ENCODE data around the gene NTM. TPM values are rescaled to one million over a fixed set of nuclear protein-coding genes. Genes with fewer than 3 reads are reported as not detected.

NTM gene
- total RNA-seq, 1 experiment from 2014 or later, result not detected

DNA sequence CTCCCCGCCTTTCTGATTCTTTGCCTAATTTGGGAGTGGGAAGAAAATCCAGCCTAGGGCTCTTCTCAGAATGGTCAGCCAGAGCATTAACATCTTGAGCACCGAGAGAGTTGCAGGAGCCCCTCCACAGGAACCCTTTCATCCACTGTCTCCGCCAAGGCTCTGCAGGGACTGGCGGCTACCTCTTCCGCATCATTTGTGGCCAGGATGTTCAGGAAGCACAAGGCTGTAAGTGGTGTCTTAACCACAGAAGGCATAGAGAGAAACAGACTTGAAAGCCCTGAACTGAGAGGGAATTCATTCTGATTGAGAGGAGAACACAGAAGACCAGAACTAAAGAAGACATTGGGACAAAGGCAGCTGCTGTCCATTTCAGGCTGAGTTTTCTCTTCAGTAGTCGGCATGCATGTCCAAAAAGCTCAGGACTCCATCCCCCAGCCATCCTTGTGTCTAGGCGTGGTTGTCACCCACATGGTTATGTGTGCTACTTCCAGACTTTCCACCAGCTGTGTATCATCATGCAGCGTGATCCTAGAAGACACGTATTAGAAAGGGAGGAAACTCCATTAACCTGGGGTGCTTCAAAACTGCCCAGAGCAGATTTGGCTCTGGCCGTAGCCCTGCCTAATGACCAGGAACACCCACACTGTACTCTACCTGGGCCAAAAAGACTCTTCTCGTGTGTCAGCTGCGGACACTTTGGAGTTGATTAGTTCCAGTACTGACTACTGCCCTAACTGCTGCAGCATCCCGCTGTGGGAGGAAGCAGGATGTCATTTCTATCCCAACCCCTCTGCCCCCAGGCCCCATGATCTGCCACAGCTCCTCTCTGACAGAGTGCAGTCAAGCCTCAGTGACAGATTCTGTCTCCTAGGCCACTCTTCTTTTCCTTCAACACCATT is 725.1 kb downstream of the NTM start:
- no peak overlapping the region for H3K4me2 ChIP-seq (ENCODE audit: low read length)
- H3K79me2 ChIP-seq (ENCODE audit: insufficient read depth, low read length), result no peaks in the 10 kb centered on the region
- TF ChIP-seq JUND (IDR thresholded peaks at IDR 0.05), result no peak
- H3K4me3 ChIP-seq (replicated peaks in 1 of 2; ENCODE audit: low read depth in 1 of 2, low read length in 2 of 2), result no peak overlapping the region
- ChIA-PET POLR2A (no interaction called here), RAD21 (ENCODE audit: low non-redundant PET in 1 of 2, low total read pairs in 2 of 2, uncharacterized antibody in 2 of 2, unreplicated experiment in 2 of 2) (no interaction called here), CTCF (no interaction called here)
- no TSS peak for BruUV-seq (replicated peaks)
- H3K4me1 ChIP-seq (ENCODE audit: control insufficient read depth in 1 of 2, insufficient read depth in 2 of 2, low read length in 2 of 2), result no peaks in the 10 kb centered on the region
- peaks cover 0 to 31% of the 10 kb centered on the region in 2 experiments; a peak in 2 of 4 replicates for H3K9me3 ChIP-seq (ENCODE audit: control insufficient read depth in 1 of 2, insufficient read depth in 1 of 2, low read depth in 1 of 2, low read length in 2 of 2)
- intact Hi-C loops (cut with micrococcal nuclease), result no loop called here
- H4K20me1 ChIP-seq (ENCODE audit: insufficient read depth), result no peaks in the 10 kb centered on the region
- no peaks in the 10 kb centered on the region for H3K27me3 ChIP-seq (ENCODE audit: insufficient read depth, low read length)
- no peak overlapping the region for H2AFZ ChIP-seq (ENCODE audit: low read depth, low read length, poor library complexity, severe bottlenecking)
- no peak overlapping the region for H3K27ac ChIP-seq (ENCODE audit: low read depth, low read length)
- H3K36me3 ChIP-seq (ENCODE audit: control insufficient read depth in 1 of 2, insufficient read depth in 2 of 2, low read length in 2 of 2), result no peaks in the 10 kb centered on the region
- no peaks in the 10 kb centered on the region for H3K9me2 ChIP-seq (ENCODE audit: insufficient read depth)
- DNase-seq (ENCODE audit: low read depth, low spot score), result no peak
- no peak for ATAC-seq
- no peak overlapping the region for H3K9ac ChIP-seq (ENCODE audit: low read length)

DNA sequence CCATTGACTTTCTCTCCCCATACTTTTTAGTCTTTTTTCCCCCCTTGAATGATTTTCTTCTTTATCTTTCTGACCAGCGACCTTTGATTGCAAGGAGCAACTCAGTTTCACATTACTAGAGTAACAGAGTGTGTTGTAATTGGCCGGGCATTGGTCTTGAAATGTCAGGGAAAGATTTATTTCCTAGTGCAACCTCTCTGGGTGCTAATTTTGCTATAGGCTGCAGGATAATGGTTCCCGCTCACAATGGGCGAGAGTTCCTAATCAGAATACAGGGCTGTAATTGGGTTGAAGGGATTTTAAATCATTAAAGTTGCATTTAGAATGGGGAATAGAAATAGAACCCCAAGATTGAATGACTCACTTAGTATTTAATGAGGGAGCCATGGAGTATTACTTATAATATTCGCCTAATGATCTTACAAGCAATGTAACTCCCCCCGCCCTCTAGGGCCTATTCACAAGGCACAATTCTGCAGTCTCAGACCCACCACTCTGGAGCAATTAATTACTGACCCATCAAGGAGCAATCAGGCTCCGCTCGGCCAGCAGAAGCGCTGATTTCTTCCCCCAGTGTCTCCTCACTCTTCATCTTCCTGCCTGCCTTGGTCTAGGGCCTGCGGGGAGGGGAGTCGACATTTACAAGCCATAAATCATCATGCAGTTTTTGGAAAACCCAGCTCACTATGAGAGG is 725.9 kb downstream of the NTM start:
- Histone ChIP-seq H4K20me1 (ENCODE audit: insufficient read depth) (no peaks in the 10 kb centered on the region), H3K4me3 (replicated peaks in 1 of 2; ENCODE audit: low read depth in 1 of 2, low read length in 2 of 2) (no peak overlapping the region), H3K27ac (ENCODE audit: low read depth, low read length) (no peak overlapping the region), H3K9me3 (ENCODE audit: control insufficient read depth in 1 of 2, insufficient read depth in 1 of 2, low read depth in 1 of 2, low read length in 2 of 2) (peaks cover 0 to 31% of the 10 kb centered on the region in 2 experiments; a peak in 2 of 4 replicates), H3K4me1 (ENCODE audit: control insufficient read depth in 1 of 2, insufficient read depth in 2 of 2, low read length in 2 of 2) (no peaks in the 10 kb centered on the region), H3K9me2 (ENCODE audit: insufficient read depth) (no peaks in the 10 kb centered on the region), H3K36me3 (ENCODE audit: control insufficient read depth in 1 of 2, insufficient read depth in 2 of 2, low read length in 2 of 2) (no peaks in the 10 kb centered on the region), H3K79me2 (ENCODE audit: insufficient read depth, low read length) (no peaks in the 10 kb centered on the region), H2AFZ (ENCODE audit: low read depth, low read length, poor library complexity, severe bottlenecking) (no peak overlapping the region), H3K4me2 (ENCODE audit: low read length) (no peak overlapping the region), H3K9ac (ENCODE audit: low read length) (no peak overlapping the region), H3K27me3 (ENCODE audit: insufficient read depth, low read length) (no peaks in the 10 kb centered on the region)
- intact Hi-C loops (cut with micrococcal nuclease), result no loop called here
- RAD21 ChIA-PET (ENCODE audit: low non-redundant PET in 1 of 2, low total read pairs in 2 of 2, uncharacterized antibody in 2 of 2, unreplicated experiment in 2 of 2), result no interaction called here
- BruUV-seq (replicated peaks), result no TSS peak
- DNase-seq (ENCODE audit: low read depth, low spot score) (no peak), ATAC-seq (no peak)
- CTCF ChIA-PET, result no interaction called here
- POLR2A ChIA-PET, result no interaction called here
- no peak for TF ChIP-seq CEBPB (IDR thresholded peaks at IDR 0.05; ENCODE audit: low read depth)
- TF ChIP-seq YY1 (IDR thresholded peaks at IDR 0.05; ENCODE audit: extremely low read depth, insufficient replicate concordance, low read depth, low read length), result no peak
- no peak for TF ChIP-seq EZH2 (IDR thresholded peaks at IDR 0.05)
- TF ChIP-seq, protein P1, sequence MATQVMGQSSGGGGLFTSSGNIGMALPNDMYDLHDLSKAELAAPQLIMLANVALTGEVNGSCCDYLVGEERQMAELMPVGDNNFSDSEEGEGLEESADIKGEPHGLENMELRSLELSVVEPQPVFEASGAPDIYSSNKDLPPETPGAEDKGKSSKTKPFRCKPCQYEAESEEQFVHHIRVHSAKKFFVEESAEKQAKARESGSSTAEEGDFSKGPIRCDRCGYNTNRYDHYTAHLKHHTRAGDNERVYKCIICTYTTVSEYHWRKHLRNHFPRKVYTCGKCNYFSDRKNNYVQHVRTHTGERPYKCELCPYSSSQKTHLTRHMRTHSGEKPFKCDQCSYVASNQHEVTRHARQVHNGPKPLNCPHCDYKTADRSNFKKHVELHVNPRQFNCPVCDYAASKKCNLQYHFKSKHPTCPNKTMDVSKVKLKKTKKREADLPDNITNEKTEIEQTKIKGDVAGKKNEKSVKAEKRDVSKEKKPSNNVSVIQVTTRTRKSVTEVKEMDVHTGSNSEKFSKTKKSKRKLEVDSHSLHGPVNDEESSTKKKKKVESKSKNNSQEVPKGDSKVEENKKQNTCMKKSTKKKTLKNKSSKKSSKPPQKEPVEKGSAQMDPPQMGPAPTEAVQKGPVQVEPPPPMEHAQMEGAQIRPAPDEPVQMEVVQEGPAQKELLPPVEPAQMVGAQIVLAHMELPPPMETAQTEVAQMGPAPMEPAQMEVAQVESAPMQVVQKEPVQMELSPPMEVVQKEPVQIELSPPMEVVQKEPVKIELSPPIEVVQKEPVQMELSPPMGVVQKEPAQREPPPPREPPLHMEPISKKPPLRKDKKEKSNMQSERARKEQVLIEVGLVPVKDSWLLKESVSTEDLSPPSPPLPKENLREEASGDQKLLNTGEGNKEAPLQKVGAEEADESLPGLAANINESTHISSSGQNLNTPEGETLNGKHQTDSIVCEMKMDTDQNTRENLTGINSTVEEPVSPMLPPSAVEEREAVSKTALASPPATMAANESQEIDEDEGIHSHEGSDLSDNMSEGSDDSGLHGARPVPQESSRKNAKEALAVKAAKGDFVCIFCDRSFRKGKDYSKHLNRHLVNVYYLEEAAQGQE (IDR thresholded peaks at IDR 0.05; ENCODE audit: low read depth), result no peak
- TF ChIP-seq SIN3A (IDR thresholded peaks at IDR 0.05; ENCODE audit: low read depth), result no peak
- no peak for TF ChIP-seq SRF (IDR thresholded peaks at IDR 0.05; ENCODE audit: low read depth)
- TF ChIP-seq, protein P2, sequence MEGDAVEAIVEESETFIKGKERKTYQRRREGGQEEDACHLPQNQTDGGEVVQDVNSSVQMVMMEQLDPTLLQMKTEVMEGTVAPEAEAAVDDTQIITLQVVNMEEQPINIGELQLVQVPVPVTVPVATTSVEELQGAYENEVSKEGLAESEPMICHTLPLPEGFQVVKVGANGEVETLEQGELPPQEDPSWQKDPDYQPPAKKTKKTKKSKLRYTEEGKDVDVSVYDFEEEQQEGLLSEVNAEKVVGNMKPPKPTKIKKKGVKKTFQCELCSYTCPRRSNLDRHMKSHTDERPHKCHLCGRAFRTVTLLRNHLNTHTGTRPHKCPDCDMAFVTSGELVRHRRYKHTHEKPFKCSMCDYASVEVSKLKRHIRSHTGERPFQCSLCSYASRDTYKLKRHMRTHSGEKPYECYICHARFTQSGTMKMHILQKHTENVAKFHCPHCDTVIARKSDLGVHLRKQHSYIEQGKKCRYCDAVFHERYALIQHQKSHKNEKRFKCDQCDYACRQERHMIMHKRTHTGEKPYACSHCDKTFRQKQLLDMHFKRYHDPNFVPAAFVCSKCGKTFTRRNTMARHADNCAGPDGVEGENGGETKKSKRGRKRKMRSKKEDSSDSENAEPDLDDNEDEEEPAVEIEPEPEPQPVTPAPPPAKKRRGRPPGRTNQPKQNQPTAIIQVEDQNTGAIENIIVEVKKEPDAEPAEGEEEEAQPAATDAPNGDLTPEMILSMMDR (IDR thresholded peaks at IDR 0.05 in 2 of 3, conservative IDR thresholded peaks at IDR 0.05 in 1 of 3; ENCODE audit: borderline replicate concordance in 1 of 3, insufficient read depth in 1 of 3, low read depth in 2 of 3, low read length in 2 of 3), result no peak
- TF ChIP-seq ELF1 (IDR thresholded peaks at IDR 0.05; ENCODE audit: borderline replicate concordance, low read depth), result no peak
- no peak for TF ChIP-seq CBX3 (IDR thresholded peaks at IDR 0.05; ENCODE audit: low read depth)
- TF ChIP-seq, protein P3, sequence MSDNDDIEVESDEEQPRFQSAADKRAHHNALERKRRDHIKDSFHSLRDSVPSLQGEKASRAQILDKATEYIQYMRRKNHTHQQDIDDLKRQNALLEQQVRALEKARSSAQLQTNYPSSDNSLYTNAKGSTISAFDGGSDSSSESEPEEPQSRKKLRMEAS (IDR thresholded peaks at IDR 0.05), result no peak
- no peak for TF ChIP-seq SP1 (IDR thresholded peaks at IDR 0.05; ENCODE audit: low read depth)

Measured in HCT116 (cell line).